ENCODE data around the gene ETV3L.
A peak's percentile ranks its signal among the peaks of the same experiment; 100 is the strongest.

Gene ETV3L

DNA sequence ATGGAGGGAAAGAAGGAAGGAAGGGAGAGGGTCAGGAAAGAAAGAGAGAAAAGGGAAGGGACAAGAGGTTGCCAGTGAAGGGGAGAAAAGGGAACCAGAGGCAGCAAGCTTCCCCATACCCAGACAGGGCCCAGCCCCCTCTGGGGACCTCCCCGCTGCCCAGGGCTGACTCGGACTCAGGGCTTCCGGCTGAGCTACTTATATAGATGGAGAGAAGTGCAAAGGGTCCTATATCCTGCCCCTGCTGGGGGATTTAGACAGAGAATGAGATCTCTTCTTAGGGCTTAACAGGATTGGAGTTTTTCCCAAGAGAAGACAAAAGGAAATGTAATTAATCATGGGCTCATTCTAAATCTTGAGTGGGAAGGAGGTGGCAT is at the start of gene ETV3L:
Gene ETV3L, minus strand, starts transcription at position 176 of the 377 bp plus-strand sequence. CDS start 285 bp downstream, outside the sequence.
- DNase-seq = no peak

DNA sequence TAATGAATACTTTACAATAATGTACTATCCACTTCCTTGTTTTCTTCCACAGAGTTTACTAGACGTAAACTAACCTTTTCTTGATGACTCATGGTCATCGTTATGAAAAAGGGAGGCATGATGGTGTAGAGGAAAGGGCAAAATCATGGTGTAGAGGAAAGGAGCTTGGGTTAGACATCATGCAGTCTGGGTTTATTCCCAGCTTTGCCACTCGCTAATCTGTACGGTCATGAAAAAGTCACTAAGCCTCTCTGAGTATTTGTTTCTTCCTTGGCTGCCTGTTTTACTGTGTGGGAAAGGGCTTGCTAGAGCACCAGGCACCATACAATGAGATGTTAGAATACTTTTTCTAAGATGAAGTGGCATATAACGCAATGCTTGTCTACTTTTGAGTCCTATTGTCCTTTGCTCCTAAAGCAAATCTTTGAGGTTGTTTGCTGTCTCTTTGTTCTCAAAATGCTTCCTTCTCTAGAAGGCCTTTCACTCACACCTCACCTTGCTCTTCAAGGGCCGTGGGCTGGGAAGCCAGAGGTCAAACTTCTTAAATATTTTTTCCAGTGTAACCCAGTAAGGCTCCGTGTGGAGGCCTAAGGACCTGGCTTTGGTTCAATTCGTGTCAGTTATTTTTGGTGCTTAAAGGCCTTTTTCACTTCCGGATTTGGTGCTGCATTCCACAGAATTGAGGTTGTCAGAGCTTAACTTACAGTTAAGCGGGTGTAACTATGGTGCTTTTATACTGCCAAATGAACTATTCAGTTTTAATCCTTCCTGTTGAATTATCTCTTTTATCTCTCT is 48.5 kb upstream of the ETV3L start:
- DNase-seq = no peak

DNA sequence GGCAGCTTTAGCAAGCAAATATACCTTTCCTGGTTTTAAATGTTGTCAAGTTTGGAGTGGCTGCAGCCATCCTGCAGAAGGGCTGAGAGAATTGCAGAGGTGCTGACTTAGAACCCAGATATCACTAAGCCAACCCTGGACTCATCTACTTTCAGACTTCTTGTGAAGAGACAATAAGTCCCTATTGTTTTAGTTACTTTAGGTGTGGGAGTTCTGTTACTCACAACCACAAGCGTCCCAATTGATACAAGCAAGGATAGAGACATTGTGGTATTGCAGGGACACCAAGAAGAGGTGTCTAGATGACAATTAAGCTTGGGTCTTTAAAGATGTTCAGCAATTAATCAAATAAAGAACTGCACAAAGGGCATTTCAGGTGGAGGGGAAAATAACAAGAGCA is 47.4 kb upstream of the ETV3L start:
- DNase-seq = no peak

GRCh38 chr1:157146244-157146643 is 46.6 kb upstream of the ETV3L start:
- no peak for DNase-seq

DNA sequence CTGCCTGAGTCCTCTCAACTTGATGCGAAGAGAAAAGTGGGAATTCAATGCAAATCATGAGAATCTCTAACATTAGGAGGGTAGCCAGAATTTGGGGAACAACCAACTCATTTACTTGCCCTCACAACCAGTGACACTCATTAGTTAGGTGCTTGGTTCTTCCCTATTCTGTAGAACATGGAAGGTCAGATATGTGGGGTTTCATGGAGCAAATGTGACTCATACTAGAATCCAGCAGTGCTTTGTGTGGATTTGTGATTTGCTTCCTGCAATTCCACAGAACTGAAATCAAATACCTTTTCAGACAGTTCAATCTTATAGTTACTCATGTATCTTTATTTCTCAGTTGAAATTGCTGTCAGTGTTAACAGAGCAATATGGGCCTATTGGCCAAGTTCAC is 45.5 kb upstream of the ETV3L start:
- DNase-seq = no peak

DNA sequence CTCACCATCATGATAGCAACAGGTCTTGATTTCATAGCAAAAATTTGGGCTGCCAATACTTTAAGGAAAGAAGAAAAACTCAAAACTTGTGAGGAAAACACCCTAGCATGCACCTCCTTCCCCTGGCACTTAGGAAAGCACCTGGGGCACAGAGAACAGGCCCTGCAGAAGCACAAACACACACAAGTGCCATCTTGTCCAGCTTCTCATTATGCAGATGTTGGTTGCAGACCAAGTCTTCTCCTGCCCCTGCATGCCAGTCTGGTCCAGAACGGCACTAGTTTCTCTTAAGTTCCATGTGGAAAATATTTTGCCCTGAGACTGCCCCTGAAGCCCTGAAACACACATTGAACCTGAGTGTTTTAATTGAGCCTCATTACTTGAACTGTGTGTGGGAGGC is 44.9 kb upstream of the ETV3L start:
- no peak for DNase-seq

GRCh38 chr1:157142765-157143423 is 43.3 kb upstream of the ETV3L start:
- DNase-seq = no peak

DNA sequence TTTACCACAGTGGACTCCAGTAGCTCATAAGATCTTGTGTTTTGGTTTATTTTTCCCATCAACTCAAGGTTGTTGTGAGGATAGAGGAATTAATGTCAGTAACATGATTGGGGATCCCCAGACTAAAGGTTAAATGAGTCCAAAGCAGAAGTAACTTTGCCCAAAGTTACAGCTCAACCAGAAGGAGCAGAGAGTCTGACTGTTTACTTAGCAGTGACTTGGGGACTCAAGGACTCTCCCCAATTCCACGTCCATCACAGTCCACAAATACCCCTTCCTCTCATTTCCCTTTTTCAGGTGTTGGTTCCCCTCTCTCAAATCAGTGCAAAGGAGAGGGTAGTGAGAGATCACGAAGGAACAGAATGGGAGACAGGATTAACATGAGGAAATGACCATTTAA is 42.6 kb upstream of the ETV3L start:
- DNase-seq = no peak

DNA sequence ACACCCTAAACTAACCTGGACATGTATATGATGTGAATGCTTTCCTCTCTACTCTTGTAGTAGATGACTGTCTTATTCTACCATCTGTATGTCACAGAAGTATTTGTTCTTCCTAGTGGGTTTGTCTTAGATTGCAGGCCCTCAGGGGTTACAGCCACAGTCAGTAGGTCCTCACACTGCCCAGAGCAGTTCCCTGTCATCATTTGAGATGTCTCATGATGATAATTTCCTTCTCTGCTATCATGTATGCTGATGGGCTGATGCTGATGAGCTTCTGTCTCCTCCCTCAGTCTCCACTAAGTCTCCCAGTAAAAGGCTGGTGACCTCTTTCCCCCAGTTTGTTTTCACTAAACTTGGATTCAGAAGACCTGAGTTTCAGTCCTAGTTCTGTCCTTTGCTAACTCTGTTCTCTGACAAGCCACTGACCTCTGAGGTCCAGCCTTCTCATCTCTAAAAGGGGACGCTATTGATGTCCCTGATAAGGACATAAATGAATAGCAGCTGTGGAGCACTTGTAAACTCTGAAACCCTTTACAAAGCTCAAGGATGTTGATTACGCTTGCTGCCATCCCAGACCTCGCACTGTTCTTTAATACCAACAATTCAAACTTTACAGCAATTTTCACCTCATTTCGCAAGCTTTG is 41.7 kb upstream of the ETV3L start:
- no peak for DNase-seq

- no peak for DNase-seq
Measured at GRCh38 chr1:157140063-157140588, 40.5 kb upstream of the ETV3L start.

GRCh38 chr1:157139052-157139715 is 39.6 kb upstream of the ETV3L start:
- no peak for DNase-seq

GRCh38 chr1:157138220-157139051 is 38.8 kb upstream of the ETV3L start, which contains the start of gene ETV3:
ETV3 (minus strand) TSS chr1:157138395; CDS start chr1:157136352, 2,043 bp downstream.
- peak; percentile 84 for DNase-seq

DNA sequence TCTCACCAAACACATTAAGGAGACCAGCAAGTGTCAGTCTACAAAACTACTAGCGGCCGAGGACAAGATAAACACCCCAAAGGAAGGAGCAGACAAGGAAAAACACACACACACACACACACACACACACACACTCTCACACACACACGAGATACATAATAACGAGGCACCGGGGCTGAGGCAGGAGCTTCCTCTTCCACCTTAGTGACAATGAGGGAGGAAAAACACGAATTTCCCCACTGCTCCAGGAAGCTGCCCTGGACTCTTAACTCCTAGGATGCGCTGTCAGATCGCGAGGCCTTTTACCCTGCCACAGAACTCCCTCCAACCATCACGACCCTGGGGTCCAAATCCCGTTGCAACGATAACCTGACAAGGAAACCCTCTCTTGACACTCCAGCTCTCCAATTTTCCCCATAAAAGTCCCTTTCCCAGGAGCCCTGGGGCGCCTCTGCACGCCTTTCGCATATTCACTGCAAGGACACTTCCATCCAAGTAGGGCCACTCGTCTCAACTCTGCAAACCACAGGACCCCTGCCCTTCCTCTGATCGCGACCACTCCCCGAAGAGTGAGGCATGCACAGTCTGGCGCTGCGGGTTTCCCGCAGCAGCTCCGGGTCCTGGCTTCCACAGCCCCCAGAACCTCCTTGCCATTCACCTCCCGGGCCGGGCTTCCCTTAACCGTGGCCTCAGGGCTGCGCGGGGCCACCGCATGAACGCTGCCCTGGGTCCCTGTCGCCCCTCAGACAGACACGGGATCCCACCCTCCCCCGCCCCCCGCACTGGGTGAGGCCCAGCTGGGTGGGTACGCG is 38.0 kb upstream of the ETV3L start:
- no peak for DNase-seq

DNA sequence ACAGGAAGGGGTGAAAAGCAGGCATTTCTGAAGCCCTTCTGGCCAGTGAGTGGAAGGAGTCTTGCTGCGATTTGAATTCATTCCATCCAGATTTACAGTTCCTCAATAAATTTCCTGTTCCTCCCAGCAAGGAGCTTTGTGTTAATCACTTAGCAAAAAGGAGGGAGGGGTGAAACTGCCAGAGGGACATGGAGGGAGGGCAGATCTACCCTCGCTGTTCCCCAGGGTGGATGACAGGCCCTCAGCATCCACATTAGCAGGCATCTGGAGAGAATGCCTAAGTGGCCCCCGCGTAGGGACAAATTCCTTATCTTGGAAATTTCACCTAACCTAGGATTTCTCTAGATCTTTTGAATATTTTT is 37.4 kb upstream of the ETV3L start:
- DNase-seq = no peak

DNA sequence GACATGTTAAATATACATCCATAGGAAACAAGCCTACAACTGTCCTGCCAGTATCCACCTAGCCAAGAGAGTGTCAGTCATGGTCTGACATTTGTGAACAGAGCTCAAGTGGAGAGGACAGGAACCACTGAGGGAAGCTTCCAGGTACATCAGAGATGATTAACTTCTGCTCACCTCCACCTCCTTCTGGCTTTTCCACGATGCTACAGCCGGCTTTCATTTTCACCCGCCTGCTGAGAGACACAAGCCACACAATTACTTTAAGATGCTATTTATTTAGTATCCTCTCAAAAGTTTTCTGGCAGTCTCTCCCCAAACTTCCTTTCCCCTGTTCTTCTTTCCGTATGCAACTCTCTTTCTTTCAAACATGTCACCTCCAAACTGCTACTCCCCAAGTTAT is 36.5 kb upstream of the ETV3L start:
- DNase-seq = no peak

DNA sequence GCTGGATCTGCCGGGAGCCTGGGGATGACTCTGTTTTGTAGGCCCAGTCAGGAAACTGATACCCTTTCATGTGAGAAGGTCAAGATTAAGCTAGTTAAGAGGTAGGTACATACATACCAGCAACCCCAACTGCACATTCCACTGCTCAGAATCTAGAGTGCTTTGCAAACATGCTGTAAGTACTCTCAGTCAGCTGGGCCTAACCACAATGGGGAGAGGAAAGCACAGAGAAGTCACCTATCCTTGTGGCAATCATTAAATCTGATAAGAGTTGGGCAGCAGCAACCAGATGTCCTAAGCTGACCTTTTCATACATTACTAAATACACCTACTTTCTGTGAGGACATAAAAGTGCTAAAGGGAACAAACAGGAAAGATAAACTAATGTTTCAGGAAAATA is 36.0 kb upstream of the ETV3L start:
- no peak for DNase-seq

DNA sequence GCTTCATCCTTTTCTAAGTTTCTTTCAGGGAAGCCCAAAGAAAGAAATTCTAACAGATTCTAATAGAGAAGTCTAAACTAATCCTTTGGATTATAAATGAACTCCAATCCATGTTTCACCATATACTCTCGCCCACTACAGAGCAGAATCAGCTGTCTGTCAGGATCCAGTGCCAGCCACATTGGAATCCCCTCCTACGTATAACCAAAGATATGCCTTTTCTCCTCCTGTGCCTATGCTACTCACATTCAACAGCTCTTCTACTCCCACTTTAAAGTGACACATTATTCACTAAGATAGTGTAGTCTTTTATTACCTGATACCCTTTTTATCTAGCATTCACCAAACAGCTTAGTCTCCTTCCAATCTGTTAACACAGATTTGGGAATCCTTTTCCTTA is 35.5 kb upstream of the ETV3L start:
- DNase-seq = no peak

- no peak for DNase-seq
Measured at GRCh38 chr1:157134442-157134841, 34.8 kb upstream of the ETV3L start.

DNA sequence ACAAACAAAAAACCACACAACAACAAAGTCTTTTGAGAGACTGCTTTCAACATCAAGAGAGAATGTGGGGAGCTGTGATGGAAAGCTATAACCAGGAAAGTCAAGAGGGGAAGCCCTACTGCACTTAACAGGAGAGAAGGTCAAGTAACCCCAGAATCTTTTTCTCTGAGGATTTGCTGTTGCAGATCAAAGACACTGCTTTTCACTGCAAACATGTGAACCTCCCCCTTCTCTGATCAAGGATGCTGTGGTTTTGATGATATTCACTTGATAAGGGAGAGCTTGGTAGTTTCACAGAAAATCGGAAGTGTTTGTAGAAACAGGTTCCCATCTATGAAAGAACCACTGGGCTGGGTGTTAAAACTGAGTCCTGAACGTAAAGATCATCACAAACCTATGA is 33.8 kb upstream of the ETV3L start:
- DNase-seq = no peak

- DNase-seq = no peak
Measured at GRCh38 chr1:157132616-157133167, 33.1 kb upstream of the ETV3L start.

GRCh38 chr1:157132111-157132510 is 32.5 kb upstream of the ETV3L start:
- no peak for DNase-seq
